ENCODE data around the gene CYBC1.

The CYBC1 gene

GRCh38 chr17:82399601-82400101 is 50.9 kb downstream of the CYBC1 start:
- no peak overlapping the region for H3K4me3 ChIP-seq (ENCODE audit: low read depth, low read length)
- no peak for TF ChIP-seq CTCF (IDR thresholded peaks at IDR 0.05; ENCODE audit: borderline replicate concordance, insufficient read depth, low read depth, low read length)

GRCh38 chr17:82399041-82399441 is 51.5 kb downstream of the CYBC1 start:
- no peak for TF ChIP-seq CTCF (IDR thresholded peaks at IDR 0.05; ENCODE audit: borderline replicate concordance, insufficient read depth, low read depth, low read length)
- no peak overlapping the region for H3K4me3 ChIP-seq (ENCODE audit: low read depth, low read length)

- no peak overlapping the region for H3K4me3 ChIP-seq (ENCODE audit: low read depth, low read length)
- no peak for TF ChIP-seq CTCF (IDR thresholded peaks at IDR 0.05; ENCODE audit: borderline replicate concordance, insufficient read depth, low read depth, low read length)
These were observed 52.9 kb downstream of the CYBC1 start for GRCh38 chr17:82397449-82398335.

GRCh38 chr17:82396601-82397435 is 53.7 kb downstream of the CYBC1 start:
- H3K4me3 ChIP-seq (ENCODE audit: low read depth, low read length), result no peak overlapping the region

GRCh38 chr17:82394278-82394677 is 56.3 kb downstream of the CYBC1 start:
- H3K4me3 ChIP-seq (ENCODE audit: low read depth, low read length), result no peak overlapping the region
- TF ChIP-seq CTCF (IDR thresholded peaks at IDR 0.05; ENCODE audit: borderline replicate concordance, insufficient read depth, low read depth, low read length), result no peak

More at GRCh38 chr17:82396601-82397435, 53.7 kb downstream of the CYBC1 start:
- TF ChIP-seq CTCF (IDR thresholded peaks at IDR 0.05; ENCODE audit: borderline replicate concordance, insufficient read depth, low read depth, low read length), result no peak

- H3K4me3 ChIP-seq (ENCODE audit: low read depth, low read length), result no peak overlapping the region
These were observed 57.6 kb downstream of the CYBC1 start for GRCh38 chr17:82392941-82393340.

More at GRCh38 chr17:82392941-82393340, 57.6 kb downstream of the CYBC1 start:
- TF ChIP-seq CTCF (IDR thresholded peaks at IDR 0.05; ENCODE audit: borderline replicate concordance, insufficient read depth, low read depth, low read length), result no peak

All from GM12875 (cell line).